NCI-H345 (cell line): Measurements from ENCODE around the gene KCNG2.
"Not testable (repeated sequence)": the region's sequence is repeated elsewhere in the genome, so short reads cannot be mapped to it uniquely, and the experiment has no call there.

Experiments used
- DNase-seq: peaks from one replicate; lab custom pipeline; 2025; lab: John Stamatoyannopoulos, UW

The KCNG2 gene

GRCh38 chr18:79870301-79871025 lies 72.7 kb downstream of the KCNG2 start:
- DNase-seq: no peak

DNA sequence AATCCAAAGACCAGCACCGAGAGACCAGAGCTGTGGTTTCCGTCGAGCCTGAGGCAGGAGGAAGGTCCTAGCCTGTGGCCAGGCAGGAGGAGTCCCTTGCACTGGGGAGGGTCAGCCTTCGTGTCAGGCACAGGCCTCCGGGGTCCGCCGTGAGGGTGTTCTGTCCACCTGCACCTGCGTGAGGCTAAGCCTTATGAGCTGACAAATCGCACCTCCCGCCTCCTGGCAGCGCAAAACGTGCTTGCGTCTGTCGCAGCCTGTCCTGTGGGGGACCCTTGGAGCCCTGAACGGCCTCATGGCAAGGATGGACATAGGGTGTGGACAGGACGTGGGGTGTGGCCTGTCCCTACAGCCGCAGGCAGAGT lies 73.3 kb downstream of the KCNG2 start:
- no peak for DNase-seq

DNA sequence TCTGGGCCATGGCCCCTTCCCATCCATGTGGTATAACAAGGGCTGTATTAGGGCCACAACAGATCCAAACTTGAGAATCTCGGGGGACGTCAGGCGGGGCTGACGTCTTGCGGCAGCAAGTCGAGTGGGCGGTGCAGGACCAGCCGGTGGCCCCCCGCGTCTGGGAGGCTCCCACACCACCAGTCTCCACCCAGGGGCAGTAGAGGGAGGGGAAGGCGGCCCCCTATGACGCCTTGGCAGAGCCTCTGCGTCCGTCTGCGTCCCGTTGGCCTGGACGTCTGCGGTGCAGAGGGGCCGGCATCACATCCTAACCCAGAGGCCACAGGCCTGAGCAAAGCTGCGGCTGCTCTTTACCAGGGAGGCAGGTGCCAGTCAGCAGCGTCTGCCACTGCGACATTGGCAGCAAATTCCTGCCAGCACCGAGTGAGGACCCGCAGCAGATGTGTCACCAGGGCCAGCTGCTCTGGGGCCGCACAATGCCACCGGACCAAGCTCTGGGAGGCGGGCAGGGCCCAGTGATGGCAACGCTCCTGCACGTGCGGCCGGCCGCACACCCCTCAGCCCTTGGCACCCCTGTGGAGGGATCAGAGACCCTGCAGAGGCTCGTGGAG lies 73.8 kb downstream of the KCNG2 start:
- no peak for DNase-seq

GRCh38 chr18:79872527-79873444 lies 75.0 kb downstream of the KCNG2 start:
- DNase-seq: no peak

GRCh38 chr18:79873449-79874110 lies 75.8 kb downstream of the KCNG2 start:
- no peak for DNase-seq

- DNase-seq: no peak
Measured at GRCh38 chr18:79874553-79875530, 77.1 kb downstream of the KCNG2 start.

GRCh38 chr18:79875531-79875919 lies 77.8 kb downstream of the KCNG2 start:
- no peak for DNase-seq

DNA sequence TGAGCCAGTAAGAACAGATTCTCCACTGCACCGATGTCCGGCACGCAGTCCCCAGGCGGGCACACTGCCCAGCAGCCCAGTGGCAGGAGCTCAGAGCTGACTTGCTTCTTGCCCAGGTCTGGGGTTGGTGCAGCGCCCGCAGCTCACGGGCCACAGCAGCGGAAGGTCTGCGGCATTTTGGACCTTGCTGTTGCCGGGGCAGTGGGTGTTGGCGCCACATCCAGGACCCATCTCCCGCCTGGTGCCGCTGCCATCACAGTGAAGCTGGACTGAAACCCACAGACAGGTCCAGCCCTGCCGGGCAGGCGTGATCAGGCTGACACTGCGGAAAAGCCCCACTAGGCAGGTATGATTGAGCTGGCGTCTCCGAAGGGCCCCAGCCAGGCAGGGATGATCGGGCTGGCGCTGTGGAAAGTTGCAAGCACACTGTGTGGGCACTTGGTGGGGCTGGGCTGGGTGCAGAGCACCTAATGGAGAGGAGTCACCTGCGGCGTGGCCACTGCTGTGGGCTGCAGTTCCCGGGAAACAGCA lies 78.3 kb downstream of the KCNG2 start:
- DNase-seq: no peak

DNA sequence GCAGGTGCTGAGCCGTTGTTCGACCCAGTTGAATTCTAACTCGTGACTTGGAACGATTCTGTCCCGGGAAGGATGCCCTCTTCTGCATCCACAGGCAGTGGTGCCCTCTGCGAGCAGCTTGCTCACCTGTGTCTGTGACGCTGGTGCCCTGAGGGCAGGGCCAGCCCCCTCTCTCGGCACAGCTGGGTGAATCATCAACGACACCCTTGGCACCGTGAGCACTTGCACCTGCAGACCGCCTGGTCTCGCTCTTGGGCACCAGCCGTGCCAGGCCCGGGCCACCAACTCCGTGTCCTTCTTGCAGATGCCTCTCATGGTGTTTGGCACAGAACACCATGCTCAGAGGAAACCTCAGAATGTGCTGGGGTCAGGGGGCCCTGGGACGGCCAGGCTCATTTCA lies 78.8 kb downstream of the KCNG2 start:
- DNase-seq: peak; percentile 29

GRCh38 chr18:79877163-79878091 lies 79.7 kb downstream of the KCNG2 start:
- DNase-seq: no peak

DNA sequence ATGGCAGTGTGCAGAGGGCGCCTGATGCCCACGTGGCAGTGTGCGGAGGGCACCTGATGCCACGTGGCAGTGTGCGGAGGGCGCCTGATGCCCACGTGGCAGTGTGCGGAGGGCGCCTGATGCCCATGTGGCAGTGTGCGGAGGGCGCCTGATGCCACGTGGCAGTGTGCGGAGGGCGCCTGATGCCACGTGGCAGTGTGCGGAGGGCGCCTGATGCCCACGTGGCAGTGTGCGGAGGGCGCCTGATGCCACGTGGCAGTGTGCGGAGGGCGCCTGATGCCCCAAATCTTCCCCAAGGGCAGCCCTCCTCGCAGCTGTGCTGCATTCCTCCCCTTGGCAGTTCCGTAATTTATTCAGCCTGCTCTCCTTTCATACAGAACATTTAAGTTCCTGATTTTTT lies 80.5 kb downstream of the KCNG2 start:
- not testable (repeated sequence) for DNase-seq

GRCh38 chr18:79878741-79879378 lies 81.1 kb downstream of the KCNG2 start:
- no peak for DNase-seq

DNA sequence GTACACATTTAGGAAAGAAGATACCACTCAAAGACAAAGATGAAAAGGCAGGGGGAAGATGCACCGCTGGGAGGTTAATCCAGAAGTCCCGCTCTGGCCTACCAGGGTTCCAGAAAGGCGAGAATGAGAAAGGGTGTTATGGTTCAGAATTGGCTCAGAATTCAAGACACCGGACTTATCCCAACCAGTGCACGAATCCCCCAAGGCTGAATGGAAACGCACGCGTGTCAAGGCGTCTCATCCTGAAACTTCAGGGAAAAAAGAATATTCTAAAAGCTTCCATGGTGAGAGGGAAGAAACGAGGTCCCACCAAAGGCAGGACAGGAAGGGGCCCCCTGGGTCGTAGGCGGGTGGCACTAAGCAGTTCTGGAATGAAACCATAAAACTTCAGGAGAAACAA lies 81.8 kb downstream of the KCNG2 start:
- DNase-seq: no peak

- no peak for DNase-seq
Measured at GRCh38 chr18:79881695-79882094, 84.0 kb downstream of the KCNG2 start.

- no peak for DNase-seq
Measured at GRCh38 chr18:79882522-79883241, 84.9 kb downstream of the KCNG2 start.

- DNase-seq: no peak
Measured at GRCh38 chr18:79883461-79884293, 85.9 kb downstream of the KCNG2 start.

DNA sequence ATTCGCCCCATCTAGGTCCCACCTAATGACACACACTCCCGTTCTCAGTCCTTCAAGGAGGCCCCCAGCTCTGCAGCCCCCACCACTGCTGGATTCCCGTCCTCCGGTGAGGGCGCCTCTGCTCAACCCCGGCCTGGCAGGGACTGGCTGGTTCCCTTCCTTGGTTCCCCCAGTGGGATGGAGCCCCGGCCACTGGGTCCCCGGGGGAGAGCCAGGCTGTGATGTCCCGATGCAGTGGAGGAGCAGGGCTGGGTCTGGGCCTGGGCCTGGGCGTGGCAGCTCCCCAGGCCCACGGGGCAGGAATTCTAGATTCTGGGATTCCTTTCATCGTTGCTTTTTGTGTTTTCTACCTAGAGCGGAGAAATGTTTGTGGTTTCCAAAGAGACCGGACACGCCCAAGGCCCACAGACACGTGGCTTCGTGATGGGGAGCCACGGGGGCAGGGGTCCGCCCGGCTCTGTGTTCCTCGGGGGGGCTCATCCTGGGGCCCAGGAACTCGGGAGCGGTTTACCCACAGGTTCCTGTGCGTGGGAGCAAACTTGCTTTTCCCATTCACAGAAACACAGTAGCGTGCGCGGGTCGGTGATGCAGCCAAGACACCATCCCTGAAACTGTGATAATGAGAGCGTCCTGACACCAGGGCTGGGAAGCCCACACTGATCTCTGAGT lies 86.7 kb downstream of the KCNG2 start:
- DNase-seq: no peak
